IPS DF 4.7 (cell line): ENCODE data around the gene BBS2.

ENCODE experiments used
- DNase-seq: peaks from one replicate; pipeline ENCODE4 v3.0.0-alpha.2; 2013; ENCODE audit warnings: low spot score; ENCODE audit errors: extremely low read depth

The BBS2 gene

DNA sequence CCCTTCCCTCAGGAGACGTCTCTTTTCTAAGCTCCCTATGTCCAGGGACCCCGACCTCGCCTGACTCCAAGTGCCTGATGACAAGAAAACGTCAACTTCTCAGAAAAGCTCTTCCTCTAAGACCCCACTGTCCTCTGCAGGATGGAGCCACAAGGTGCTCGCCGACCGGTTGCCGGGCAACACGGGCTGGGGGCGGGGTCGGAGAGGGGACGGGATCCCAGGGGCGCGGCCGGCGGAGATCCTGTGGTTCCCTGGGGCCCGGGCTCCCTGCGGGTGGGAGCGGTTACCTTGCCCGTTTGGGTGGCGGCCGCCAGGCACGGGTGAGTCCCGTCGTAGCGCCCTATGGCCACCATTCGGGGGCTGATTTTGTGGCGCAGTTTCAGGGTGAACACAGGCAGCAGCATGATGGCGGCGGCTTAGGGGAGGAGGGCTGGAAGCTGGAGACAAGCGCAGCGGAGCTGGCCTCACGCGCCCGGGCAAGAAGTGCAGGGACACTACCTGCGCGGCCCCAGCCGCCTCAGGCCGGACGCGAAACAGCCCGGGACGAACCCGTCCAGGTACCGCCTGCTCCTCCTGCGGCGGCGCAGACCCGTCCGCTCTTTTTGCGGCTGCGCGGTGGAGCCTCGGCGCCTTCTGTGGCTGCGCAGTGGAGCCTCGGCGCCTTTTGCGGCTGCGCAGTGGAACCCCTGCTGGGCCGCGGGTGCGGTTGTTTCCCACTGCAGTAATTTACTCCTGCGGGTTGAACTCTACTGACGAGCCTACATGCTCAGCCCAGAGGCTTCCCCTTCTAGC lies at the start of gene BBS2:
Gene BBS2 (minus strand): TSS at position 566 of the 792 bp plus-strand sequence. CDS start 162 bp downstream, at position 404.
- peak; percentile 36 for DNase-seq

DNA sequence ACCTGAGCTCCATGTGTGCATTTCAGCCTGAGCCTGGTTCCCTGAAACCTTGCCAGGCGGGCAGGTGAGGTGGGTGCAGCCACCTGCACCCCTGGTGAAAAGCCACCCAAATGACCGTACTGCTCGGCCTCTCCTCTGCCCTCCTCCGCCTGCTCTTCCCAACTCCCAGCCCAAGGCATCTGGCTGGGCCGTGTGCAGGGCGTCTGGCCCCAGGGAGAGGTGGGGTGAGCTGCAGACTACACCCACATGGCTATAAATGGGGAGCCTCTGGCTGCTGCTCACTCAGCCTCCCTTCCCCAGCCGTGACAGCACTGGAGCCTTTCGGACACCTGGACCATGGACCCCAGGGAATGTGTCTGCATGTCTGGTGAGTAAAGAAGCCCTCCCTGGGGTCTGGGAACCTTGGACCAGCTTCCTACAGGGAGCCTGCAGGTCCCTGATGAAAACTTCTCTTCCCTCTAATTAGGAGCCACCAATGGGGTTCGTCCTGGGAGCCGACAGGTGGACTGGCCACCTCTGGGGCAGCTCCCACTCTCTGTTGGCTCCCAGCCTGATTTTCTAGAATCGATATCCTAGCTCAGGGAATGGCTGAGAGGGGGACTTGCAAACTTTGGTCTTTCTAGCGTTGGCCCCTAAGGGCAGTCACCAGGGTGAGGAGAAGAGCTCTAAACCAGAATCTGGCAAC lies 45.1 kb upstream of the BBS2 start, which contains the start of gene MT4:
Gene MT4 (plus strand): TSS at position 281 of the 685 bp plus-strand sequence. CDS start 56 bp downstream, at position 337.
- DNase-seq = no peak

- DNase-seq = no peak
Observed at GRCh38 chr16:56561126-56561525, 41.3 kb upstream of the BBS2 start.

DNA sequence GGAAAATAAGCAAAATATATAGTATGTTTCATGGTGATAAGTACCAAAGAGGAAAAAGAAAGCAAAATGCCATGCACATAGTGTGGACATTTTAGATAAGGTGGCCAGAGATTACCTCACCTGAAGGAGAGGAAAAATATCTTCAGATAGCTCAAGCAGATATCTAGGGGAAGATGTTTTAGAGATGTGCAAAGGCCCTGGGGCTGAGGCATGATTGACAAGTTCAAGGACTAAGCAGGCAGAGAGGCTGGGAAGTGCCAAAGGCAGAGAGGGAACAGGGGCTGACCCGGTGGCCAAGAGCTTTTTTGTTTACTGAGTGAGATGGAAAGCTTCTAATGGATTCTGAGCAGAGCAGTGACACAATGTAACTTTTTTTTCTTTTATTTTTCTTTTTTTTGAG lies 40.6 kb upstream of the BBS2 start:
- DNase-seq = no peak

DNA sequence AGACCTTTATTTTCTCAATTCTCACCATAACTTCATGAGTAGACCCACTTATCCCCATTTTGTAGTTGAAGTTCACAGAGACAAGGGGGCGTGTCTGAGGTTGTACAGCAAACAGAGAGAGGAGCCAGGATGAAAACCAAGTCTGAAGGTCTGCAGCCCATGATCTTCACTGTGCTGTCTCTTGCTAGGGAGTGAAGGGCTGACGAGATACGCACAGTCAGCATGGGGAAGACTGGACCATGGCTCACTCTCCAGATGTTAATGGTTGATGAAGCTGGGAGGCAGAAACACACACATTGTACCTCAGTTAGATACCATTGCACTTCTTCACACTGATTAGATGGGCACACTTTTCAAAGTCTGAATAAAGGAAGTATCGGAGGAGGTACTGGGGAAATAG lies 39.3 kb upstream of the BBS2 start:
- no peak for DNase-seq

GRCh38 chr16:56558024-56558747 lies 38.4 kb upstream of the BBS2 start:
- DNase-seq = no peak

DNA sequence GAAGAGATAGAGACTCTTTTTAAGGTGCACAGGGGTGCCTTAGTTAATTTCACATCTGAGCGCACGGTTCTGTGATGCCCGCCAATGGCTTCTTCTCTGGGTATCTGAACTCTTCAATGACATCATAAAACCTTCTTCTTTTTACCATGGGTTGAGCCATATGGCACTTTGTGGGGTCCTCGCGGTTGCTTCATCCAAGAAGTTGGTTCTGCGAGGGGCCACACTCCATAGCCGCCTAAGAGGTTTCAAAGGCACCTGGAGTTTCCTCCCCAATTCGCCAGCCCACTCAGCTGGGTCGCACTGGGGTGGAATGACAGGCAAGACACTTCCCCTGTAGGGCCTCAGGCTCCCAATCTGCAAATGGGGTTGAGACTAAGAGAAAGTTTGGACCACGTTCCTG lies 34.6 kb upstream of the BBS2 start:
- no peak for DNase-seq

GRCh38 chr16:56551796-56552738 lies 32.2 kb upstream of the BBS2 start:
- DNase-seq = no peak

DNA sequence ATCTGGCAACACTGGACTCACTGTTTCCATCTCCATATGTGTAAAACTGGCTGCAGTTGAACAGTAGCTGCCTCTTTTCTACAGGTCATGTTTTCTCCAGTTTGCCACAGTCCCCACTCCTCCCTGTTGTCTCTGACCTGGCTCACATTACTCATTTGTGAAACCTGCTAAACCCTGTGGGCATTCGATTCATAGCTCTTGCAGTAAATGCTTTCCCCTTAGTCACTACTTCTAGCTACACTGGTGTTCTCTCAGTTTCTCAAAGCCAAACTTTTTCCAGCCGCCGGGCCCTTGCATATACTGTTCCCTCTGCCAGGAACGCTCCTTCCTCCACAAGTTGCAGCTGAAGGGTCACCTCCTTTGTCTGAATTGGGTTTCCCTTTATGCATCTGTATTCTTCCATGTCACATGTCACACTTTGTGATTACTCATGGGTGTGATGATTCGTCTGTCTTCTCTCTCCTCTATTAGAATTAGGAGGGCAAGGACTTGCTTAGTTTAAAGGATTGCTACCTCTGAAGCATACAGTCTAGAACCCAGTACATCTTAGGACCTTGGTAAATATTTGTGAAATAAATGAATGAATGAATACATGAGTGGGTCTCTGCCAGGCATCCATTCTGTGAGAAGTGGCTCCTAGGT lies 30.0 kb upstream of the BBS2 start:
- no peak for DNase-seq

- DNase-seq = no peak
Observed at GRCh38 chr16:56549161-56549560, 29.3 kb upstream of the BBS2 start.

GRCh38 chr16:56547949-56548567 lies 28.2 kb upstream of the BBS2 start:
- no peak for DNase-seq

GRCh38 chr16:56547120-56547948 lies 27.5 kb upstream of the BBS2 start:
- peak; percentile 71 for DNase-seq

DNA sequence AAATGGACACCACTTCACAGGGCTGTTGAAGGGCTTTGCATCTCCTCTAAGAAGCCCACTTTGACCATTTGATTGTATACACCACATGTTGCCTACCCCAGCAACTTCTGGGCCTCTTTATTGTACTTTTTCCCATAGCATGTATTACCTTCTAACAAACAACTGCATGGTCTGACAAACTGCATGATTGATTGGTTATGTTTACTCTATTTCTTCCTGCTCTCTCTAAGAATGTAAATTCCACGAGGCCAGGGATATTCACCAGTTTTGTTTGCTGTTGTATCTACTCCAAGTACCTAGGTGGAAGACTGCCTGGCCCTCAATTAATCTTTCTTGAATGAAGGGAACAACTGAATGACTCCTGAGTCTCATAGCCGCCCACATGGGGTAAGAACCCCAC lies 22.2 kb upstream of the BBS2 start:
- DNase-seq = no peak

- DNase-seq = no peak
Observed at GRCh38 chr16:56539656-56540055, 19.8 kb upstream of the BBS2 start.

DNA sequence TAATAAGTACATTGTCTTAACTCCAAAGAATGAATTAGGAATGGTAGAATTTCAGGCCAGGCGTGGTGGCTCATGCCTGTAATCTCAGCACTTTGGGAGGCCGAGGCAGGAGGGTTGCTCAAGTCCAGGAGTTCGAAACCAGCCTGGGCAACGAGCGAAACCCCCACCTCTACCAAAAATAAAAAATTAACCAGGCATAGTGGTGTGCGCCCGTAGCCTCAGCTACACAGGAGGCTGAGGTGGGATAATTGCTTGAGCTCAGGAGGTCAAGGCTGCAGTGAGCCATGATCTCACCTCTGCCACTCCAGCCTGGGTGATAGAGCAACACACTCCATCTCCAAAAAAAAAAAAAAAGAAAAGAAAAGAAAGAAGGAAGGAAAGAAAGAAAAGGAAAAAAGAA lies 18.5 kb upstream of the BBS2 start:
- DNase-seq = no peak

DNA sequence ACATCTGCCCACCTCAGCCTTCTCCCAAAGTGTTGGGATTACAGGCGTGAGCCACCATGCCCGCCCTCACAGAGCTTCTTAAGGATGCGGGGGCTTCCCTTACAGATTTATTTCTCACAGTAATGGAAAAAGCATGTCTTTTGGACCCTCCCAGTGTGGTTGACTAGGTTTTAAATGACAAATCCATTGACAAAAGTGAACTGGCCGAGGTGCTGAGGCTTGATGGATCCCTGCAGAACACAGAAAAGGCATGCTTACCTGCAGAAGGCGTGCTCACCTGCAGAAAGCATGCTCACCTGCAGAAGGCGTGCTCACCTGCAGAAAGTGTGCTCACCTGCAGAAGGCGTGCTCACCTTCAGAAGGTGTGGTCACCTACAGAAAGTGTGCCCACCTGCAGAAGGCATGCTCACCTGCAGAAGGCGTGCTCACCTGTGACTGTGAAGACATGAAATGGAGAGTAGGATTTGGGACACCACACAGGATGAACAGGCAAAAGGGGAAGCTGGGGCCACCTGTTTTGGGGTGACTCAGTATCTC lies 15.1 kb upstream of the BBS2 start:
- DNase-seq = no peak

DNA sequence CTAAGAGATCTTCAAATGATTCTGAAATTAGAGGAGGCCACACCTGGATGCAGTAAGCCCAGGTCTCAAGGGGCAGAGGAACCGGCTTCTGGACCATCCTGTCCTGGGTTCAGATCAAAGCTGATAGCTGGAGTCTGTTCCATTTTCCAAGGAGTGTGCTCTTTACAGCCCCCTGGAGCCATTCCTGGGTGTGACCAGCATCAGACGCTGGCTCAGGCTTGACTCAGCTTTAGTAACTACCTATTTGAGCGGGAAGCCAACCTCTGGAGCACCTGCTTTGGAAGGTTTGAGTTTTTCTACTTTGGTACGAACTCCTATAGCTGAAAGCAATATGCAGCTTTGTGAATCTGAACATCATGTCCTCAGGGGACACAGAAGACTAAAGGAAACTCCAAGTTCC lies 12.9 kb upstream of the BBS2 start:
- no peak for DNase-seq

DNA sequence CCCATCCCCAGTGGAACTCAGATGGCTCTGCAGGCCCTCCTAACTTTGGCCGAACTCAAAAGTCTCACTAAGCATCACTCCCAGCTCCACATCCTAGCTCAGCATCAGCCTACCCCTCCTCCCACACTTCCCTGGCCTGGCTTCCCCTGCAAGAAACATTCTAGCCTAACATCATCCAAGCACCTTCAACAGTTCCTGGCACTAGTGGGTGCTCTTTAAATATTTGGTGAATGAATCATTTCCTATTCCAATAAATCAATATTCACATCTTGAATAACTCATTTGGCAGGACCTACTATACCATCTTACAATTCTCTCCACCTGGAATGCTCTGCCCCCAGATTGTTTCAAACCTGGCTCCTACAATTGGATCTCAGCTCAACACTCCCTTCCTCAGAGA lies 11.0 kb upstream of the BBS2 start:
- no peak for DNase-seq

DNA sequence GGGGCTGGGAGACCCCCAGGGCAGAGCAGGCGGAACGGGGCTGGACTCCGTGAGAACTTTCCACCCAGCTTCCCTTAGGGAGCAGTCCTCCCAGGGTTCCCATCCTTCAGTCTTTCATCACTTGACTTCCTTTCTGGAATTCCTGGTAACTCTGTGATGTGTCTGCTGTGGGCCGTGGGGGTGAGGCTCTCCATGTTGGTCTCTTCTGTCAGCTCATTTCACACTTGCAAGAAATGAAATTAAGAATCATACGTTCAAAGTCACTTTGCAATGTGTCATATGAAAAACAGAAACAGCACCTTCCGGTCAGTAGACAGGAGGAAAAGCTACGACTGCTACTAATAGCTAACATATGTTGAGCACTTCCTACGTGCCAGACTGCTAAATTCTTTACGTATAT lies 5.4 kb upstream of the BBS2 start:
- DNase-seq = no peak
